Measurements from ENCODE around the gene PEAK3. TPM values are rescaled to one million over a fixed set of nuclear protein-coding genes. Genes with fewer than 3 reads are reported as not detected.

The PEAK3 gene
- not detected in 2 replicates for total RNA-seq

GRCh38 chr19:2282062-2282861, at the start of gene PEAK3:
TSS of gene PEAK3 (minus strand) at chr19:2282175. CDS start at chr19:2280931, 1,244 bp downstream.

GRCh38 chr19:2328401-2329148, 46.6 kb upstream of the PEAK3 start, which contains the start of the genes LSM7 and SPPL2B:
TSS of gene LSM7 (minus strand) at chr19:2328586. CDS start at chr19:2328566, 20 bp downstream.
TSS of gene SPPL2B (plus strand) at chr19:2328684. CDS start at chr19:2328710, 26 bp downstream.

GRCh38 chr19:2308114-2308556, 26.2 kb upstream of the PEAK3 start, which contains the start of gene LINGO3:
TSS of gene LINGO3 (minus strand) at chr19:2308154. CDS start at chr19:2291776, 16,378 bp downstream.

GRCh38 chr19:2255982-2256685, 25.8 kb downstream of the PEAK3 start, which contains the start of gene JSRP1:
TSS of gene JSRP1 (minus strand) at chr19:2256417. CDS start at chr19:2255314, 1,103 bp downstream.

GRCh38 chr19:2249010-2249866, 32.7 kb downstream of the PEAK3 start, which contains the start of gene AMH:
TSS of gene AMH (plus strand) at chr19:2249323. CDS start at chr19:2249333, 10 bp downstream.

GRCh38 chr19:2236314-2237050, 45.5 kb downstream of the PEAK3 start, which contains the start of the genes PLEKHJ1 and SF3A2:
TSS of gene PLEKHJ1 (minus strand) at chr19:2236329. CDS start at chr19:2236248, 81 bp downstream.
TSS of gene SF3A2 (plus strand) at chr19:2236824. CDS start at chr19:2243419, 6,595 bp downstream.

Small RNAs within 50 kb of the gene (small RNA-seq; reads per million reads assigned to genes)
- not detected for gene MIR1227

Other genes starting within 250 kb of the PEAK3 start
- gene MKNK2, start 230.9 kb downstream of the PEAK3 start, total RNA-seq = 82.3 and 126 TPM in 2 replicates
- gene MOB3A, start 185.8 kb downstream of the PEAK3 start, total RNA-seq = 40.6 and 45.1 TPM in 2 replicates
- gene IZUMO4, start 185.3 kb downstream of the PEAK3 start, total RNA-seq = 0.96 and 2.0 TPM in 2 replicates
- 144 and 203 TPM in 2 replicates for gene AP3D1, start 130.6 kb downstream of the PEAK3 start, total RNA-seq
- gene DOT1L, start 118.2 kb downstream of the PEAK3 start, total RNA-seq = 8.1 and 8.5 TPM in 2 replicates
- gene PLEKHJ1, start 45.8 kb downstream of the PEAK3 start, total RNA-seq = 44.3 and 53.9 TPM in 2 replicates
- 43.2 and 61.7 TPM in 2 replicates for gene SF3A2, start 45.4 kb downstream of the PEAK3 start, total RNA-seq
- 1.7 and 2.6 TPM in 2 replicates for gene AMH, start 32.9 kb downstream of the PEAK3 start, total RNA-seq
- not detected in 2 replicates for gene JSRP1, start 25.8 kb downstream of the PEAK3 start, total RNA-seq
- under 0.01 TPM in 1 of 2 replicates, not detected in the other for gene LINGO3, start 26.0 kb upstream of the PEAK3 start, total RNA-seq
- gene LSM7, start 46.4 kb upstream of the PEAK3 start, total RNA-seq = 127 and 172 TPM in 2 replicates
- gene SPPL2B, start 46.5 kb upstream of the PEAK3 start, total RNA-seq = 26.3 and 31.4 TPM in 2 replicates
- gene TMPRSS9, start 78.1 kb upstream of the PEAK3 start, total RNA-seq = not detected in 2 replicates
- 49.3 and 51.7 TPM in 2 replicates for gene TIMM13, start 145.4 kb upstream of the PEAK3 start, total RNA-seq
- gene LMNB2, start 174.8 kb upstream of the PEAK3 start, total RNA-seq = 71.2 and 91.5 TPM in 2 replicates
- gene GADD45B, start 194.0 kb upstream of the PEAK3 start, total RNA-seq = 26.7 and 53.2 TPM in 2 replicates